ENCODE data around the gene AKAP8.
"Not testable (repeated sequence)": the region's sequence is repeated elsewhere in the genome, so short reads cannot be mapped to it uniquely, and the experiment has no call there.

AKAP8 gene

DNA sequence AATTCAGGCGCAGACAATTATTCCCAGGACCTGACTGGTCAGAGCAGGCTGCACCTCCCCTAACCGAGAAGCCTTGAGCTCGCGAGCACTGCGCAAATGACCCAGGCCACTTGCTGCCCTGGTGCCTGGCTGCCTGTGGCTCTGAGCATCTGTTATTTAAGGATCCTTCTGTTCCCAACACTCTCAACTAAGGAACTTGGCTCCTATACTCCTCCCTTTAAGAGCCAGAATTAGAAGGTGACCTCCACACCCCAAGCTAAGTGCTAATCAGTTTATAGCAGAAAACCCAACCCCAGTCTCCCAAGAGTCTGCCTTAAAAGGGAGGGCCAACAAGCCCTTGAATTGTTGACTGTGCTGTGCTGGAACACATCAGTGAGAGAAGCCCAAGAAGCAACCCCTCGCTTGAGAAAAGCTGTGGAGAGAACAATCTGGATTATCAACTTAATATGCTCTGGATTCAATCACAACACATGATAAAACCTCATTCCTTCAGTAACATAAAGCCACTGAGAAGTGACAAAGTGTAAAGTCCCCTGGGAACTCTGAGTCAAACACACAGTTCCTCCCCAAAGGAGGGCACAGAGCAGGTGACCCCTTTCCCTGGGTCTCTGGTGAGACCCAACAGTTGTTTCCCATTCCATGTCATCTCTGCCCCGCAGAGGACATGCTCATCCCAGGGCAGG is 24.7 kb upstream of the AKAP8 start:
- no peak for DNase-seq (ENCODE audit: low read depth in 2 of 2, low spot score in 1 of 2)

DNA sequence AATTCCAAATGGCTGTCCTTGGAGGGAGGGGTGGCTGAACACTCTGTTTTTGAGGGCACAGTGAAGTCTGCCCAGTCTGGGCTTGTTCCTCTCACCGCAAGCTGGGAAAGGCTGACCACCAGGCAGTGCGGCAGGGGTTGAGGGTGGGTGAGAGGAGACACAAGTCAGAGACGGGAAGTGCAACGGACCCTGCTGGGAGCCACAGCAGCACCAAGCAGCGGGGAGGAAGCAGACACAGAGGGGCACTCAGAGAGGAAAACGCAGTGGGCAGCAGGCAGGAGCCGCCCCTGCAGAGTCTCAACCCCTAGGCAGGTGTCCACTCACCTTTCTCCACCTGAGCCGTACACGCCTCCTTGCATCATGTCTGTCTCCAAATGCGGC is 23.6 kb upstream of the AKAP8 start:
- no peak for DNase-seq (ENCODE audit: low read depth in 2 of 2, low spot score in 1 of 2)

DNA sequence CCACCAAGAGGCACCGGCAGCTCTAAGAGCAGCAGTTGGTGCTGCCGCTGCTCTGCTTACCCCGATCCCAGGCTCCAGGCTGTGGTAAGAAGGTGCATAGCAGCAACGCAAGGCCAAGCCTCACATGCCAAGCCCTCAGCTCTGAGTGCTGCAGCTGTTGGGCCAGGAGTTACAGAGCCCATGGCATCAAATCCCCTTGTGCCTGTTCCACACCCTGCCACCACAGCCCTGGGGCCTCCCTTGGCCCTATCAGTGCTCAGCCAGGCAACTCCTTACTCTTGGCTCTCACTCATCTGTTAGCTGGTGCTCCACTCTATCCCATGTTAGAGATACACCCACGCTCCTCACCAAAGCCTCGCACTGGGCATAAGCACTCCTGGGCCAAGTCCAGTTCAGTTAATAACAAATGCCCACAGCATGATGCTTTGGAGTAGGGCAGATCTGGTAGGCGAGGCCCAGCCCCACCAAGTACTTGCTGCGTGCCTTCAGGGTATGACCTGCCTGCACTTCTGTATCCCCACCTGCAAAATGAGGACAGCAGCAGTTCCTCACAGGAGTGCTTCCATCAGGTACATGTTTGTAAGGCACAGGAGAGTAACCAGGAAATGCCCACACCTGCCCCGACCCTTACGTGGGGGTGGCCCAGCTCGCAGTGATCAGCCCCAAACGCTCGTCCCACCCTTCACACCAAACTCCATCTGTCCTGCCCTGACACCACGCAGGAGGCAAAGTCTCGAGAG is 23.0 kb upstream of the AKAP8 start:
- DNase-seq (ENCODE audit: low read depth in 2 of 2, low spot score in 1 of 2) = no peak

DNA sequence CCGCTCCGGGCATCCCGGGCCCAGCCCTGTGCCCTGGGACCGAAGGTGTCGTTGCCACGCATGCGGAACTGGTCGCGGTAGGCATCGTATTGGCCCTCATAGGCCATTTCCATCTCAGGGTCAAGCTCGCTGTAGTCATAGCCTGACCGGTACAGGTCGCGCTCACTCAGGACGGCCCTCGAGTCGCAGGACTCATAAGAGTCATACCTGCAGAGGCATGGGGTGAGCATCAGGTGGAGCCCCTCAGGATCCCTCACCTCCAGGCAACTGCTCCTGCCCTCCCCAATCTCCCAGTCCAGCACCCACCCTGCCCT is 21.8 kb upstream of the AKAP8 start:
- DNase-seq (ENCODE audit: low read depth in 2 of 2, low spot score in 1 of 2) = no peak

DNA sequence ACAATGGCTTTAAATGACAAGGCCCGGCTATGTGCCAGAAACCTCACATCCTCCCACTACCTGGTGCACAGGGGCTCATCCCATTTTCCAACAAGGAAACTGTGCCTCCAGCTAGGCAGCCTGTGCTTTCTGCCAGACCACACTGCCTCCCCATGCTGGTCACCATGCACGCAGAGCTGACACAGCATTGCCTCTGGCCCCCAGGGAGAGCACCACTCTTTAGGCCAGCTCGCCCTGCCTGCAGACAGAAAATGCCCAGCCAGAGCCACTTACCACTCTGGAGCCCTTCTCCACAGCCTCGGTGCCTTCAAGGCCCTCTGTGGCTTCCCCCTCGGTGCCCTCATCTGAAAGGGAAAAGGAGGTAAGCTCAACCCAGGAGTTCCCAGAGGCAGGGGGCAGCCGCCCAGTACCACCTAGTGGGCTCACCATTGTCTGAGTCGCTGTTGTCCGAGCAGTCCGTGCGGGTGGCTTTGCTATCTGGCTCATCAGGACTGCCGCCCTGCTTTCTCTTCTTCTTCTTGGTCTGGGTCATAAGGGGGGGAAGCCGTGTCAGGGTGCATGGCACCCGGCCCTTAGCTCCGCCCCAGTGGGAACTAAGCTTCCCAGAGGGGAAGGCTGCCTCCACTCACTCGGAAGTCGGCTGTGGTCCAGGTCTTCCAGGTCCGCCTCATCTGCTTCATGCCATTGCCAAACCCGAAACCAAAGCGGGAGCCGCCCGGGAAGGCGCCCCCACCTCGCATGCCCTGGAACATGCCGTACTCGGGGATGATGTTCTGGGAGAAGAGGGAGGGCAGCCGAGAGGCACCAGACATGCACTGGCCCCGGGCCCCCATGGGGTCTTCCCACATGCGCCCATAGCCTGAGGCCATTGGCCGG is 21.2 kb upstream of the AKAP8 start:
- no peak for DNase-seq (ENCODE audit: low read depth in 2 of 2, low spot score in 1 of 2)

DNA sequence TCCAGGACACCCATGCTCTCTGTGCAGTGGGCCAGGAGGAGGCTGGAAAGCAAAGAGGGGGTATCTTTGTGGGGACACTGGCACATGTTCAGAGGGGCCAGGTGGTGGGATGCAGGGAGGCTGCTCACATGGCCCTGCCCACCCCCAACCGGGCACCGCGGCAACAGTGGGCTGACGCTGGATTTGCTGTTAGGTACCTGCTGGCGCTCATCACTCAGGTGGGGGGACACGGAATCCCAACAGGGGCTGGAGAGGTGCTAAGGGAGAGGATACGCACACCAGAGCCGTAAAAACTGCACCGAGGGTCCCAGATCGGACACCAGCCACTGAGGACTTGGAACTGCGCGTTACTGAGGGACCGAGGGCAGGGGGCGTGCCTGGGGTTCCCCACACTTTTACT is 20.0 kb upstream of the AKAP8 start:
- no peak for DNase-seq (ENCODE audit: low read depth in 2 of 2, low spot score in 1 of 2)

DNA sequence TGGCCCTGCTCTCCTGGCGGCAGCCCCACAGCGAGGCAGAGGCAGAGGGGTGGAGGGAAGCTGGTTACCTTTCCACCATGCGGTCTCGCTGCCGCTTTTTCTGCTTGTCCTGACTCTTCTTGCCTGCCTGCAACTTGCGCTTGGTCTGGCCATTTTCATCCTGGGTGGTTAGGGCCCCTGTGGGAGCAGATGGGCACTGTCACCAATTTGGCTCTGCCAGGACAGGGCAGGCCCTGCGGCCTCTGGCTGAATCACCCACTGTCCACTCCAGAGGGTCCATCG is 19.6 kb upstream of the AKAP8 start:
- DNase-seq (ENCODE audit: low read depth in 2 of 2, low spot score in 1 of 2) = no peak

DNA sequence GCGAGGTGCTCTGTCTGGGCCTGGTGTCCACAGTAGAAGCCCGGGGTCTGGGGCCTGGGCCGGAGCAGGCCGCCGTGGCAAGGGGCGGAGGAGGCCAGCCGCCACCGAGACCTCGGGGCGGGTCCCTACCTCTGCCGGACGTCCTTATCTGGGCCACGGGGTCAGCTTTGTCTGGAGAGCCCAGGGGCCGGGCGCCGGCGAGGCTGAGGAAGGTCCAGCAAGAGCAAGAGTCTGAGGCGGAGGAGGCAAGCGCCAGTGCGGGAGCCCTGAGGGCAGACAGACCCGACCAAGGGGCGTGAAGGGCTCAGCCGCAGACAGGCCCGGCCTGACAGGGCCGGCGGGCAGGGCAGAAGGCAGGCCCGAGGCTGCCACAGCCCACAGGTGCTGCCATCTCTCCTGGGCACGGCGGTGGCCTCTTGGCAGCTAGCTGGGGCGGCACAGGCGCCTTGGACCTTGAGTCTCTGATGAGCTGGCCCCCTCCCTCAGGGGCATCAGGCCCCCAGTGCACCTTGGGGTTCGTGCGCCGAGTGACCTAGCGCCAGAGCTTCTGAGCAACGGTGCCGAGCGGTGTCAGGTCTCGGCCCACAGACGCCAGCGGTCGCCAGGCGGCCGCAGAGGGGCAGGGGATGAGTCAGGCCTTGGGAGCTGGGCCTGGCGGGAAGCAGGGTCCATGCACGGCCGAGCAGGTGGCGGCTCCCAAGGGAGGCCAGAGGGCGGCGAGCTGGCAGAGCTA is 19.1 kb upstream of the AKAP8 start:
- DNase-seq (ENCODE audit: low read depth in 2 of 2, low spot score in 1 of 2) = no peak

DNA sequence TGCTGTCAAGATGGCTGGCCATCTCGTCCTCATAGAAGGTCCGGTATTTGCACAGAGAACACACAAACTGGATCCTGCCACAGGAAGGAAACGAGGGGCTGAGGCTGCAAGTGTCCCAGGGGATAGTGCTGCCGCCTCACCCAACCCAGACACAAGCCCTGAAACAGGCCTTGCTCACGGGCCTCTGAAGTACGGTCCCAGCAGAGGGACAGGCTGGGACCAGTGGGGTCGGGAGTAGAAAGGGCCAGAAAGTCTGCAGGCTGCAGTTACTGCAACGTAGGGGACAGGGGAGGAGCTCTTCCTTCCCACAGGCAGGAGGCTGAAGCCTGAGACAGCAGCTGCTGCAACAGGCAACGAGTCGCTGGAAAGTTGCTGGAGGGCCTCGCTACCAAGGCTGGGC is 18.2 kb upstream of the AKAP8 start:
- no peak for DNase-seq (ENCODE audit: low read depth in 2 of 2, low spot score in 1 of 2)

DNA sequence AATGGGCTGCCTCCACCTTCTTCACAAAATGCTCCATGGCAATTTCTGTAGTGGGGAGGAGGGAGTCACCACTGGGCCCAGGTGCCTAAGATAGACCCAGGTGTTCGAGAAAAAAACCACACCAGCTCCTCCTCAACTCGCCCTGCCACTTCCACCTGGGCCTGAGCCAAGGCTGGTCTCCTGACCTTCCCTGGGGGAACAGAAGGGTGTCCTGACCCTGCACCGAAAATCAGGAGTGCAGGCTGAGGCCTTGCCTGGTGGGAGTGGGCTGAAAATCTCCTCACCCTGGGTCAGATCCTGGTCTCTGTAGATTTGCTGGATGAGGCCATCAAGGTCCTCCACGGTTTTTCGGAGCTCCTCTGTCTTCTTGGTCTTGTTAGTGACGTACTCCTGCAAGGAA is 17.6 kb upstream of the AKAP8 start:
- no peak for DNase-seq (ENCODE audit: low read depth in 2 of 2, low spot score in 1 of 2)

DNA sequence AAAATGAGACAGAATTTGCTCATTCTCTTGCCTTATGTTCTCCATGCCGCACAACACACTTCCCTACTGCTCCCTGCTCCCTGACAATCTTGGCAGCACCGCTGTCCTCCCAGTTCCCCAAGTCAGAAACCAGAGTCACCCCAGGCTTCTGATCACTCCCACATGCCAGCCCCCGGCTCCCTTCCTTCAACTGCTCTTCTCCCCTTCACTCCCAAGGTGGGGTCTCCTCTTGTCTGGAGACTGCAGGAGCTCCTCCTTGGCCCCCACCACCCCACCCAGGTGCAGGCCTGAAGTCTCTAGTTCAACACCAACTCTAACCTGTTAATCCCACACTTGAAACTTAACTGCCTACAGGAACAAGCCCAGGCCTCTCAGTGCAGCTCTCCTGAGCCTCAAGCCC is 16.8 kb upstream of the AKAP8 start:
- DNase-seq (ENCODE audit: low read depth in 2 of 2, low spot score in 1 of 2) = no peak

DNA sequence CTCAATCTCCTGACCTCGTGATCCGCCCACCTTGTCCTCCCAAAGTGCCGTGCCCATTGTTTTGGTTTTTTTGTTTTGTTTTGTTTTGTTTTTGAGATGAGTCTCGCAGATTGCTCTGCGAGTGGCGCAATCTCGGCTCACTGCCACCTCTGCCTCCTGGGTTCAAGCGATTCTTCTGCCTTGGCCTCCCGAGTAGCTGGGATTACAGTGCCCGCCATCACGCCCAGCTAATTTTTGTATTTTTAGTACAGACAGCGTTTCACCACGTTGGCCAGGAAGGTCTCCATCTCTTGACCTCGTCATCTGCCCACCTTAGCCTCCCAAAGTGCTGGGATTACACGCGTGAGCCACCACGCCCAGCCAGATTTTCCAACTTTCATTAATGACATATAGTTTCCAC is 15.7 kb upstream of the AKAP8 start:
- DNase-seq (ENCODE audit: low read depth in 2 of 2, low spot score in 1 of 2) = not testable (repeated sequence)

DNA sequence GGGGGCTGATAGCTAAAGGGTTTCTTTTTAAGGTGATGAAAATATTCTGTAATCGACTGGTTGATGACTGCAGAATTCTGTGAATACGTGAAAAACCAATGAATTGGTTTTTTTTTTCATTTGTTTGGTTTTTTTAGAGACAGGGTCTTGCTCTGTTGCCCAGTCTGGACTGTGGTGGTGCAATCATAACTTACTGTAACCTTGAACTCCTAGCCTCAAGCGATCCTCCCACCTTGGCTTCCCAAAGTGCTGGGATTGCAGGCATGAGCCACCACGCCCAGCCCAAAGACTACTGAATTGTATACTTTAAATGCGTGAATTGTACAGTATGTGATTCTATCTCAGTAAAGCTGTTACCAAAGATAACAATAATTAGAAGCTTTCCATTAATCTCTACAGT is 14.8 kb upstream of the AKAP8 start:
- no peak for DNase-seq (ENCODE audit: low read depth in 2 of 2, low spot score in 1 of 2)

DNA sequence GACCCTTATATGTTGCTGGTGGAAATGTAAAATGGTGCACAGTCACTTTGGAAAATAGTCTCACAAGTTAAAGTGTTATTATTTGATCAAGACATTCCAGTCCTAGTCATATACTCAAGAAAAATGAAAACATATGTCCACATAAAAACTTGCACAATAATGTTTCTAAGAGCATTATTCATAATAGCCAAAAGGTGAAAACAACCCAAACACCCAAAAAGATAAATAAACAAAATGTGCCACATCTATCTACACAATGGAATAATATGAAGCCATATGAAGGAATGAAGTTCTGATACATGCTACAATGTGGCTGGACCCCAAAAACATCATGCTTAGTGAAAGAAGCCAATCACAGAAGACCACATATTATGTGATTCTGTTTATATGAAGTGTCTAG is 14.4 kb upstream of the AKAP8 start:
- DNase-seq (ENCODE audit: low read depth in 2 of 2, low spot score in 1 of 2) = no peak

DNA sequence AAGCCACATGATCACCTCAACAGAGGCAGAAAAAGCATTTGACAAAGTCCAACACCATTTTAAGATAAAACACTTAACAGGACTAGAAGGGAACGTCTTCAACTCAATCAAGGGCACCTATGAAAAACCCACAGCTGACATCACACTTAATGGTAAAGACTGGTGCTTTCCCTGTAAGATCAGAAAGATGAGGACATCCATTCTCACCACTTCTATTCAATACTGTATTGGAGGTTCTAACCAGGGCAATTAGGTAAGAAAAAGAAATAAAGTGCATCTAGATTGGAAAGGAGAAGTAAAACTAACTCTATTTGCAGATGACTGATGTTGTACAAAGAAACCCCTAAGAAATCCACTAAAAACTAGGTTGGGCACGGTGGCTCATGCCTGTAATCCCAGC is 11.2 kb upstream of the AKAP8 start:
- no peak for DNase-seq (ENCODE audit: low read depth in 2 of 2, low spot score in 1 of 2)

DNA sequence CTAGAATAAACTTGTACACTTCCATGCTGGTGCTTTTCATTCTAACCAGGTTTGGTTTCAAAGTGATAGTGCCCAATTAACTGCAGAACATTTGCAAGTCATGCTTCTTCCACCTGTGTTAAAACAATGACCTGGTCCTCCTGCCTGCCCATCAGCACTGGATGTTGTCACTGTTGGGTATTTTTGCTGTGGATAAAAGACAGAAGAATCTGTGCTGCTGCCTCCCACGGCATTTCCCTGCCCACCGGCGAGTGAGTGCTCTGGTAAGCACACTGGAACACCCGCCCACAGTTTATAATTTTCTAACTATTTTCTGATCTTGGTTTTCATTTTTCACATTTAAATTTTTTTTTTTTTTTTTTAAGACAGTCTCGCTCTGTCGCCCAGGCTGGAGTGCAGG is 2.3 kb upstream of the AKAP8 start:
- DNase-seq (ENCODE audit: low read depth in 2 of 2, low spot score in 1 of 2) = no peak

DNA sequence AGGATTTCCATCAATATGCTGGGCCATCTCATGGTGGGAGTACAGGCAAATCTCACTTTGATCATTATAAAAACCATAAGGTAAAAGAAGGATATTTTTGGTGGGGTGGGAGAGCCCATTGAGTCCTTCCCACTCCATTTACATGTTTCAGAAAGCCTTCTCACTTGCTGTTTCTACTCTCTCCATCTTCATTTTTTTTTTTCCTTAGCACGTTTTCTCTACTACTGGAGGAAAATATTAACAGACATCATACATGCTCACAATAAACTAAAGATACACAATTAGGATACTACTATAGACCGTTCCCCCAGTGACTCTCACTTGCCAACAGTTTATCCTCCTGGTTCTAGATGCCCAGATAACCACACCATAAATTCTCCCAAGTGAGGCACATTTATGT is 1.8 kb upstream of the AKAP8 start:
- no peak for DNase-seq (ENCODE audit: low read depth in 2 of 2, low spot score in 1 of 2)

DNA sequence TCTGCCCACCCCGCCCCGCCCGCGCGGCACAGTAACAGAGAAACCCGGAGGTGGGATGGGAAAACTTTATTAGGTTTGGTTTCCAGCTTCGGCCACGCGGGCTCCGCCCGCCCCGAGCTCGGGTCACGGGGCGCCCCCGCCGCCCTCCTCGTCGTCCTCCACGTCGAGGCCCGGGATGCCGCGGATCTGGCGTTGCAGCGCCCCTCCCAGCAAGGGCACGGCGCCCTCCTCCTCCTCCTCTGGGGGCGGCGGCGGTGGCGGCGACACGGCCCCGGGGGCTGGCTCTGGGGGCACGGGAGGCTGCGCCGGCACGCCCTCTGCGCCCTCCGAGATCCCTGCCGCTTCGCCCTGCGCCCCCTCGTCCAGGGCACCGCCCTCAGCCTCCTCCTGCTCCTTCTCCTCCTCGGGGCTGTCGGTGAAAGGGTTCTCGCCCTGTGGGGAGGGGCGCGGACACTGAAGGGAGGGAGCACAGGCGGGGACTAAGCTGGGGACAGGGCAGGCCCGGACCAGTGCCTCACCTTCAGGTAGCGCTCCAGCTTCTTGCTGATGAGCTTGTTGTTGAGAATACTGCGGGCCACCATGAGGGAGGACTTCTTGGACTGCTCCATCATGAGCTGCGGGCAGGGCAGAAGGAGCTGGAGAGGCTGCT is 536 bp upstream of the AKAP8 start:
- DNase-seq (ENCODE audit: low read depth in 2 of 2, low spot score in 1 of 2) = no peak

DNA sequence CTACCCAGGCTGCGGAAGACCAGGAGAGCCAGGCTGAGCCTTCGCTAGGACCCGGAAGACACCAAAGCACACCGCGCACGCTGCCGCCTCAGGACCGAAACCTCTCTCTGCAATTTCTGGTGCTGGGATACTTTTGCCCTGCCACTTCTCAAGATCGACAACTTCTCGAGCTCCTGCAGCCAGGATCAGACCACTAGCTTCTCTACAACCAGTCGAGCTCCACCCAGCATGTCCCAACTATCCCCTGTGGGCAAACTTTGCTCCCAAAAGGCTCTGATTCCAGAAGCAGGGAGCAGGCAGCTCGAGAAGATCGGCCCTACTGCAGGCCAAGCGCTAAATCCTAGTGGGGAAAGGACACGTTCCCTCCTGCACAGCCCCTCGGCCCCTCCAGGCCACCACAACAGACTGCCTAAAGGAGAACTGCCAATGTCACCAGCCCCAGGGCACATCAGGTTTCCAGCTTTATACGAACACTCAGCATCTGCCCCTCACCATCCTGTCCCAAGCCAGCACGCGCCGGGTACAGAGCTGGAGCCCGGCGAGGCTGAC is 979 bp downstream of the AKAP8 start:
- DNase-seq (ENCODE audit: low read depth in 2 of 2, low spot score in 1 of 2) = peak in 1 of 2 donors; percentile 18

DNA sequence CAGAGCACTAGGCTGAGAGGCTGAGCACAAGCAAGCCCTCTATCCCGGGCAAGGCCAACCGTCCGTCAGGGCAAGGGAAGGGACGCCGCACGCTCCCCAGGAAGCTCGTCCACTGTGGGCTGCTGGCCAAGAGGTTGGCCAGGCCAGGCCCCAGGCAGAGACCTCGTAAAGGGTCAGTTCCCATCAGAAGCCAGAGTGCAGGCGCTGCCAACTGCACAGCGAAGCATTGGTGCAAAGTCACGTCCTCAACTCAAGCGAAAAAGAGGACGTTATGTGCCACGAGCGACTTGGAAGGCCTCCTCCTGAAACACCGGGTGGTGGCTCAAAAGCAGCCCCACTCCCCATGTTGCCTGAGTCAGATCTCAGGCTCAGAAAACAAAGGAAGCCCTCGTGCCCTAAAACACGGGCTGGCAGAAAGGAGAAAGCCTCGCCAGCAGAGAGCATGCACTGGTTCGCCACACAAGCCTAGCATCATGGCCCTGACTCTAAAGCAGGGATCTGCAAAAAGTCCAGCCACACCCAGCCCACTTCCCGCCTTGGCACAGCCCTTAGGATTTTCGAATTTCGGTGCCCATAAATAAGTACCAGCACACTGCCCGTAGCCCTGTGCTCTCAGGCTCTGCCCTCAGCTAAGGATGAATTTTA is 4.7 kb downstream of the AKAP8 start:
- DNase-seq (ENCODE audit: low read depth in 2 of 2, low spot score in 1 of 2) = no peak

All from stimulated activated CD8-positive, alpha-beta memory T cell treated with anti-CD3 and anti-CD28 coated beads, Interleukin-4, amount 100 ng/mL, for 1 hour (primary cell).